Skin epidermis (tissue), 12 donors: ENCODE measurements around the gene FZD2.

ENCODE experiments used
- H3K27ac ChIP-seq, 21 experiments: fragments of 200-600 bp; sonication (generic) in 11 of 21; one replicate each; pipeline ENCODE4 v1.5.0; 2020; ENCODE audit warnings: mild to moderate bottlenecking in 3 of 21, inconsistent platforms in 2 of 21, moderate library complexity in 2 of 21
- H3K4me3 ChIP-seq, 7 experiments: fragments of 200-600 bp; sonication (generic) in 2 of 7; one replicate each; pipeline ENCODE4 v1.5.0; 2020; ENCODE audit warnings: inconsistent platforms in 2 of 7, mild to moderate bottlenecking in 2 of 7, moderate library complexity in 1 of 7

FZD2 gene

DNA sequence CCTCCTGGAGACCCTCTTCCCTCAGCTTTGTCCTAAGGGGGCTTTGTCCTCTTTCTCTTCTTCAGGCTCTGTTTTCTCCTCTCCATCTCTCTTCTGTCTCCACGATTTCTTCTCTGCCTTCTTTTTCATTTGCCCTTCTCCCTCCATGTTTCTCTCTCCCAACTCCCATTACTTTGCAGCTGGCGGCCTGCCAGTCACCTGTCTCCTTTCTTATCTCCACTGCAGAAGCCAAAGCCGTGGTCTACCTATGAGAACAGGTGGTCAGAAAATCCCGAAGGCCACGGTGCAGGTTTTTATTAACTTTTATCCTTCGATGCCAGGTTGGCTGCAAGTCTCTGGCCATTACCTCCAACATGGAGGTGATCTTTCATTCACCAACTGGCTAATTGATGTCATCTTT is 45.1 kb downstream of the FZD2 start:
- no peak overlapping the region for H3K27ac ChIP-seq
- H3K4me3 ChIP-seq: no peak overlapping the region

DNA sequence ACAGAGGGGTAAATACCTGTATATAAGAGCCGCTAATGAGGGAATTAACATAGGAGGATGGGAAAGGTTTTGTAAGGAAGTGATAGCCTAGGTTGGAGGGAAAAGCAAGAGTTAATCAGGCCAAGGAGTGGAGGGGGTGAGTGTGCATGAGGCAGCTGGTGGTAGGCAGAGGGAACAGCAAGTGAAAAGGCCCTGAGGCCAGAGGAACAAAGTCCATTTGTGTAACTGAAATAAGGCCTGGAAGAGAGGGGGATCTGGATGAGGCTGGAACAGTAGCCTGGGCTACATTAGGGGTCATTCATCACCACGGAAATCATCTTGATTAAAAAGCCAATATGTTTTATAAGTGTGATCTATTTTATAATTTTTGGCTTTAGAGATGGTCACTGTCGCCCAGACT is 45.7 kb downstream of the FZD2 start:
- H3K27ac ChIP-seq: no peak overlapping the region

DNA sequence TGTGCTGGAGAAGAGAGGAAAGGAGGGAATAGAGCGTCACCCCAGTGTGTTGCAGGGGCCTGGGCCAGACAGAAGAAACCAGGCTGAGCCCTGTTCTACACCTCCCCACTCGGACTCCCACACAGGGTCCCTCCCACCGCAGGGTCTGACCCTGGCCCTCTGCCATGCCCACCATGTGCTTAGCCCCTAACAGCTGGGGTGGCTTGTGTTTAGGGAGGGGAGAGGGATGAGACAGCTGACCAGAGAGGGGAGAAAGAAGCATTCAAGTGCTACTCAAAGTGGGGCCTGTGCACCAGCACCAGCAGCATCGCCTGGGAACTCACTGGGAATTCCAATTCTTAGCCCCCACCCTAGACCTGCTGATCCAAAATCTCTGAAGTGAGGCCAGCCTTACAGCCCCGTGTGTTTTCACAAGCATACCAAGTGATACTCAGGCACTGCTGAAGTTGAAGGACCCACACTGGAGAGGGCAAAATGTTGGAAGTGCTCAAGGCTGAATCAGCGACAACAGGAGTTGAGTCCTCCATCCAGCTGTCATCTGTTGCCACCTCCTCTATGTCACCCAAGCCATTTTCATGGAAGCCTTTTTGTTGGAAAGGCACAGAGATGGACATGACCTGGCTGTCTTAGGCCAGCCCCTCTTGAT is 47.0 kb downstream of the FZD2 start:
- no peak overlapping the region for H3K27ac ChIP-seq
- no peak overlapping the region for H3K4me3 ChIP-seq

More for the DNA sequence above, 45.7 kb downstream of the FZD2 start:
- no peak overlapping the region for H3K4me3 ChIP-seq

DNA sequence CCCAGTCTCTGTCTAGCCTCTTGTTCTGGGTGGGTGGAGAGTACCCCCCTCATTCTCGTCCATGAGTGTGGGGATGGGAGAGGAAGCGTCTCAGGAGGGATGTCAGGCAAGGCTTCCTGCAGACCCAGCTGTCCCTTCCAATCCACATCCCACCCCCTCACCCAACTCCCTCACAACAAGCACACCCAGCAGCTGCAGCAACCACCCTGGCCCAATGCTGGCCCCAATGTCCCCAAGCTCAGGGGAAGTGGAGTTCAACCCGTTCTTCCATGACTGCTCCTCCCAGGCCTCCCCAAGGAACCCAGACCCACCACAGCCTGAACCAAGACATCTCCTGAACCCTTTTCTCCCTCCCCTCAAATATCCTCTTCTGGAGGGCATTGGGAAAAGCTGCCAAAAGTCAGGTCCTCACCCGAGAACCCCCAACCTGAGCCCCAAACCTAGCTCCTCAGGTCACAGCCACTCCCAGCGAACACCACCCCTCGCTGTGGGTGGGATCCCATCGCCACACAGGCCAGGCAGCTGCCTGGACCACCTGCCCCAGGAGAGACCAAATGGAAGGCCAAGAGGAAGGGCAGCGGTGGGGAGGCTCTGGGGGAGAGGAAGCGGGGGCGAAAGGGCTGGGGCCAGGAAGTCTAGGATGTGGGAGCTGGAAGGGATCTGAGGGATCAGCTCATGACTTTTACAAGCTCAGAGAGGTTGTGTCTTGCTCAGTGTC is 47.6 kb downstream of the FZD2 start:
- H3K4me3 ChIP-seq: no peak overlapping the region
- no peak overlapping the region for H3K27ac ChIP-seq

DNA sequence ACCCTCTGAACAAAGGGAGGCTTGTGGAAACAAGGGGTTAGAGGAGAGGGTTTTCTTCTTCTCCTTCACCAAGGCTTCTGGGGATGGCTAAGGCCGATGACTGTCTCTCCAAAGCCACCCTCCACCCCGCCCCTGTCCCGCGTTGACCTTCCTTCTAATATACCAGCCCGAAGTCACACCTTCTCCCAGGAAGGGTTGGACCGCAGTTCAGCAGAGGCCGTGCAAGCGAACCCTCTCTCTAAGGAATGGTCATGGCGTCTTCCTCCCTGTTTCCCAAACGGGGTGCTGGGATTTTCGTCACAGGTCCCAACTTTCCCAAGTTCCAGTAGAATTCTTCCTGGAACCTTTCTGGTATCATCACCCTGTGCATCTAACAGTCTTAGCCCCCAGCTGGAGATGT is 49.4 kb downstream of the FZD2 start:
- H3K4me3 ChIP-seq: no peak overlapping the region
- no peak overlapping the region for H3K27ac ChIP-seq

DNA sequence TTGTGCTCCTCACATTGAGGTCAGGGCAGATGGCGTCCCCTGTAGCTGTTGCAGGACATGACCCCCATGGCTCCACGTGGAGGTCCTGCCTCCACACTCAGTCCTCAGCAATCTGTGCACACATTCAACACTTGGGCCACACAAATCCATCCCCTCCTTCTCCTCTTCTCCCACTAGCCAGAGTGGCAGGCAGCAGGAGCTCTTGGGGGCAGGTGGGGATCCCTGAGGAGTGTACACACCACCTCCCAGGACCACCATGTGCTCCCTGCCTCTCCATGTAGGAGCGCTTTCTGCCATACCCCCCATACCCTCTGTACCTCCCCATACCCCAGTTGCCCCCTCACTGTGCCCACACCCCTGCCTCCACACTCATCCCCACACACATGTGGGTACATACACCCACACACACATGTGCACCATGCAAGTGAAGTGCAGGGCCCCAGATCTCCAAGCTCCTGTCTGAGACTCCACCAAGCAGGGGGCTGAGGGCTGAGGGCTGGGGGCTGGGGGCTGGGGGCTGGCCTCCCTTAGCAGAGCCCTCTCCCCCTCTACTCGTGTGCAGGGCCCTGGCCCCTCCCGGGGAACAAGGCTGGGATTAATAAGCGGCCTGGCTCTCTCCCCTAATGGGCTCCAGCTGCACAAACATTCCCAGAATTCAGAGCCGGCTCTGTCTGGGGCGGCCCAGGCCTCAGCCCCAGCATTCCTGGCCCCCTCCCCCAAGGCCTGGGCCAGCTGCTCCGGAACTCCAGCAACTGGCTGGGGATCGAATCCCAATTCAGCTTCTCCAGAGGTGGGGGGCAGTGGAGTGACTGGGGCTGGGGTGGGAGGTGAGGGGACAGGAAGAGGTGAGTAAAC is 50.8 kb downstream of the FZD2 start:
- no peak overlapping the region for H3K4me3 ChIP-seq
- H3K27ac ChIP-seq: peak overlapping the region in 3 of 21 experiments; percentile 5 to 59 (median 16)

DNA sequence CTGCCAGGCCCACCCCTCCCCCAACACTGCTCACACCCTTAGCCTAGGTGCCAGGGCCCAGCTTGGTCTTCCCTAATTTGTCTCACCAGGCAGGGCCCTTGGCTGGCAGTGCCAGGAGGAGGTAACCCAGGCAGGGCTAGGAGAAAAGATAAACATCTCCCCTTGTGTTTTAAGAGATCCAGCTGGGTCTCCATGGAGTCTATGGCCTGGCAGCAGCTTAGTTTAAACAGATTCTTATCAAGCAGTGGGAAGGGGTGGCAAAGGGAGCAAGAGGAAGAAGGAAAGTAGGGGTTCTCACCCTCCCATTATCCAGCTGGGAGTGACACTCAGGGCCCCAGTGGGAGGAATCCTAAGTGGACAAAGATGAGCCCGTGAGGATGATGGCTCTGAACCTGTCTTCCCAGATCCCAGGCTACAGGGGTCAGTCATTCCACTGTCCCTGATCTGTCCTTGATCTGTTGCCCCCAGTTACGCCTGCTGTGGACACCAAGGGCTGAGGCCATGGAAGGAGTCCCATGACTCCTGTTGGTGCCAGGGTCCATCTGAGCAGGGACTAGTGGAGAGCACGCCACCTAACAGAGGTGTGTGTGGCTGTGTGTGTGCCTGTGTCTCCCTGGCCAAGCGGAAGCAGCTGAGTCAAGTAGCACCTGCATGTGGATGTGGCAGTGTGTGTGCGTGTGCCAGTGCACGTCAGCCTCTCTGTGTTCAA is 51.6 kb downstream of the FZD2 start:
- H3K27ac ChIP-seq: peak overlapping the region in 2 of 21 experiments; percentile 16 to 59

DNA sequence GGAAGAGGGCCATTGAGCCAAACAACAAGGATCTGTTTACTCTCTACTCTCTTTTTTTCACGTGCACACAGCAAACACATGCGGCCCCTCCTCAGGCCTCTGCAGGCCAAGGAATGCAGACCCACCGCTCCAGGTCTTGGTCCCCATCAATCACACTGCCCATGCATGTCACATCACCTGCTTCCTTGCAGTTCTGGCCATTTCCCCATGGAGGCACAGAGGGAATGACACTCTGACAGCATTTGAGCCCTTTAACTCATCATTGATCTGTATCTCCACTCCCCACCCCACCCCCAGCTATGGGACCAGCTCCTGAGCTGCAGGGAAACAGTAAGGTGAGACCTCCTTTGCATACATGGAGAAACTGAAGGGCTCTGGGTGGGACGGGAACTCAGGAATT is 53.0 kb downstream of the FZD2 start:
- Histone ChIP-seq H3K27ac (peak overlapping the region in 1 of 21 experiments; percentile 22), H3K4me3 (no peak overlapping the region)

More for the DNA sequence above, 51.6 kb downstream of the FZD2 start:
- H3K4me3 ChIP-seq: no peak overlapping the region
